GM12878 (cell line): ENCODE data around the gene DMBX1. TPM values are rescaled to one million over a fixed set of nuclear protein-coding genes. Genes with fewer than 3 reads are reported as not detected.

ENCODE experiments used
- BMI1 ChIP-seq: fragments of 450-650 bp; IDR thresholded peaks from 2 replicates; pipeline ENCODE4 v1.6.1; 2016; ENCODE audit warnings: mild to moderate bottlenecking, moderate library complexity, borderline replicate concordance
- CREM ChIP-seq: IDR thresholded peaks from 2 replicates; pipeline ENCODE4 v1.6.1; 2014; ENCODE audit warnings: antibody characterized with exemption, low read depth
- MEF2A ChIP-seq: IDR thresholded peaks from 2 replicates; pipeline ENCODE4 v1.6.1; 2011; ENCODE audit warnings: low read depth, mild to moderate bottlenecking, low read length, moderate library complexity; ENCODE audit not compliant: insufficient read depth
- MLLT1 ChIP-seq: fragments of 450-650 bp; IDR thresholded peaks from 2 replicates; pipeline ENCODE4 v1.6.1; 2016; ENCODE audit warnings: mild to moderate bottlenecking
- MXI1 ChIP-seq: fragments of 150-350 bp; IDR thresholded peaks from 2 replicates; pipeline ENCODE4 v1.6.1; 2011; ENCODE audit warnings: low read depth, mild to moderate bottlenecking, inconsistent platforms, low read length, improper control_type of control experiment
- MYB ChIP-seq: fragments of 150-350 bp; IDR thresholded peaks from 2 replicates; pipeline ENCODE4 v1.6.1; 2014; ENCODE audit warnings: mild to moderate bottlenecking, low read depth, low read length, borderline replicate concordance
- NFIC ChIP-seq: IDR thresholded peaks from 2 replicates; pipeline ENCODE4 v1.6.1; 2012; ENCODE audit warnings: low read depth, mild to moderate bottlenecking, inconsistent platforms, low read length, moderate library complexity
- RAD51 ChIP-seq: fragments of 450-650 bp; IDR thresholded peaks from 2 replicates; pipeline ENCODE4 v1.6.1; 2016; ENCODE audit warnings: moderate library complexity, mild to moderate bottlenecking, inconsistent platforms
- RUNX3 ChIP-seq: IDR thresholded peaks from 2 replicates; pipeline ENCODE4 v1.6.1; 2012; ENCODE audit warnings: low read length, inconsistent platforms
- SIX5 ChIP-seq: IDR thresholded peaks from 2 replicates; pipeline ENCODE4 v1.6.1; 2011; ENCODE audit warnings: mild to moderate bottlenecking, low read depth, low read length, moderate library complexity; ENCODE audit not compliant: severe bottlenecking
- STAT3 ChIP-seq: IDR thresholded peaks from 2 replicates; pipeline ENCODE4 v1.6.1; 2011; ENCODE audit warnings: low read depth, low read length, improper control_type of control experiment
- polyA plus RNA-seq, 11 experiments: library from polyadenylated mRNA; depleted of rRNA in 4 of 11; unstranded in 6 of 11; stranded (reverse) in 5 of 11; fragments of >200 nt; fragmentation: Nextera tagmentation in 4 of 11; fragmentation: Illumina TruSeq in 1 of 11; extraction: Ambion mirVana in 4 of 11; extraction: Trizol in 1 of 11; gene quantifications; 1 replicate in 1 of 11; 2 replicates in 10 of 11; pipeline versions ENCODE4 v1.2.1 to v1.2.3, GENCODE V29; 2011 to 2016; ENCODE audit warnings: inconsistent platforms in 2 of 11, missing spikeins in 2 of 11, low read depth in 1 of 11
- total RNA-seq, 4 experiments: library from RNA; depleted of rRNA in 3 of 4; stranded (reverse); fragments of >200 nt in 3 of 4; fragmentation: Illumina TruSeq in 1 of 4; extraction: Trizol in 1 of 4; gene quantifications; 2 replicates each; pipeline versions ENCODE4 v1.2.1 to v1.2.3, GENCODE V29; 2013 to 2021
- TF ChIP-seq, protein P1 (sequence below), 3 experiments: IDR thresholded peaks in 2 of 3; conservative IDR thresholded peaks in 1 of 3; 2 replicates each; pipeline ENCODE4 v1.5.1; 2011; ENCODE audit warnings: low read depth in 3 of 3, low read length in 3 of 3, mild to moderate bottlenecking in 3 of 3, control low read depth in 2 of 3, moderate library complexity in 2 of 3, inconsistent platforms in 1 of 3, mixed read lengths in 1 of 3; ENCODE audit not compliant: control insufficient read depth in 2 of 3, insufficient read depth in 1 of 3; ENCODE audit errors: extremely low read depth in 1 of 3
- TF ChIP-seq, protein P2 (sequence below): IDR thresholded peaks from 2 replicates; pipeline ENCODE4 v1.6.1; 2012; ENCODE audit warnings: low read depth, low read length, improper control_type of control experiment

Gene DMBX1
- total and polyA plus RNA-seq, 10 of the 15 experiments (the other 5 are each of a cell fraction or from before 2014, with no cell fraction given), result 0.03 TPM; not detected in 9

- no peak for TF ChIP-seq MEF2A
- TF ChIP-seq BMI1, result no peak
- no peak for TF ChIP-seq STAT3
- TF ChIP-seq RUNX3, result no peak
- peak; percentile 84 for TF ChIP-seq CREM
- TF ChIP-seq, protein P1, sequence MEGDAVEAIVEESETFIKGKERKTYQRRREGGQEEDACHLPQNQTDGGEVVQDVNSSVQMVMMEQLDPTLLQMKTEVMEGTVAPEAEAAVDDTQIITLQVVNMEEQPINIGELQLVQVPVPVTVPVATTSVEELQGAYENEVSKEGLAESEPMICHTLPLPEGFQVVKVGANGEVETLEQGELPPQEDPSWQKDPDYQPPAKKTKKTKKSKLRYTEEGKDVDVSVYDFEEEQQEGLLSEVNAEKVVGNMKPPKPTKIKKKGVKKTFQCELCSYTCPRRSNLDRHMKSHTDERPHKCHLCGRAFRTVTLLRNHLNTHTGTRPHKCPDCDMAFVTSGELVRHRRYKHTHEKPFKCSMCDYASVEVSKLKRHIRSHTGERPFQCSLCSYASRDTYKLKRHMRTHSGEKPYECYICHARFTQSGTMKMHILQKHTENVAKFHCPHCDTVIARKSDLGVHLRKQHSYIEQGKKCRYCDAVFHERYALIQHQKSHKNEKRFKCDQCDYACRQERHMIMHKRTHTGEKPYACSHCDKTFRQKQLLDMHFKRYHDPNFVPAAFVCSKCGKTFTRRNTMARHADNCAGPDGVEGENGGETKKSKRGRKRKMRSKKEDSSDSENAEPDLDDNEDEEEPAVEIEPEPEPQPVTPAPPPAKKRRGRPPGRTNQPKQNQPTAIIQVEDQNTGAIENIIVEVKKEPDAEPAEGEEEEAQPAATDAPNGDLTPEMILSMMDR (IDR thresholded peaks at IDR 0.05 in 2 of 3, conservative IDR thresholded peaks at IDR 0.05 in 1 of 3; ENCODE audit: control insufficient read depth in 2 of 3, extremely low read depth in 1 of 3, insufficient read depth in 1 of 3, low read depth in 3 of 3, low read length in 3 of 3), result peak; percentile 92 to 98 (median 93); a peak in 5 of 6 replicates
- TF ChIP-seq MXI1, result no peak
- no peak for TF ChIP-seq MYB
- TF ChIP-seq NFIC, result no peak
- no peak for TF ChIP-seq MLLT1
- TF ChIP-seq, protein P2, sequence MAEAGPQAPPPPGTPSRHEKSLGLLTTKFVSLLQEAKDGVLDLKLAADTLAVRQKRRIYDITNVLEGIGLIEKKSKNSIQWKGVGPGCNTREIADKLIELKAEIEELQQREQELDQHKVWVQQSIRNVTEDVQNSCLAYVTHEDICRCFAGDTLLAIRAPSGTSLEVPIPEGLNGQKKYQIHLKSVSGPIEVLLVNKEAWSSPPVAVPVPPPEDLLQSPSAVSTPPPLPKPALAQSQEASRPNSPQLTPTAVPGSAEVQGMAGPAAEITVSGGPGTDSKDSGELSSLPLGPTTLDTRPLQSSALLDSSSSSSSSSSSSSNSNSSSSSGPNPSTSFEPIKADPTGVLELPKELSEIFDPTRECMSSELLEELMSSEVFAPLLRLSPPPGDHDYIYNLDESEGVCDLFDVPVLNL, result no peak
- TF ChIP-seq SIX5, result no peak
- TF ChIP-seq RAD51, result no peak
Measured at GRCh38 chr1:46477153-46477929, 12.3 kb upstream of the DMBX1 start (continued).
